ENCODE measurements around the gene CSNK2A1. TPM values are rescaled to one million over a fixed set of nuclear protein-coding genes. Genes with fewer than 3 reads are reported as not detected.

The CSNK2A1 gene
- total RNA-seq, 2 donors from 2014 or later, result 40.5 to 52.7 TPM

DNA sequence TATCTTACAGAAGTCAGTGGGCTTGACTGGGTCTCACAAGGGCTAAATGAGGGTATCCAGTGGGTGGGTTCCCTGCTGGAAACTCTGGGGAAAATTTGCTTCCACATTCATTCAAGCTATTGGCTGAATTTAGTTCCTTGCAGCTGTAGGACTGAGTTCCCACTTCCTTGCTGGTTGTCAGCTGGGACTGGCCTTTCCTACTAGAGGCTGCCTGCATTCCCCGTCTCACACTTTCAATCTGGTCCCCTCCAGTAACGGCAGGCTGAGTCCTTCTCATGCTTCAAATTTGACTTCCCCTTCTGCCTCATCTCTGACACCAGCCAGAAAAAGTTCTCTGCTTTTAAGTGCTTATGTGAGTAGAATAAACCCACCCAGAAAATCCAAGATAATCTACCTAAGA lies 4.4 kb downstream of the CSNK2A1 start:
- Histone ChIP-seq H3K36me3 (replicated peaks in 1 of 2; ENCODE audit: insufficient read depth in 1 of 2, low read depth in 2 of 2) (no peaks in the 10 kb centered on the region), H3K4me1 (peaks cover 72% of the 10 kb centered on the region), H3K27me3 (no peaks in the 10 kb centered on the region), H3K9me3 (no peaks in the 10 kb centered on the region), H3K4me3 (no peak overlapping the region), H3K27ac (no peak overlapping the region)
- DNase-seq (no peak), ATAC-seq (no peak)
- intact Hi-C loops (cut with DNase I), result no loop called here
- TF ChIP-seq POLR2A (IDR thresholded peaks at IDR 0.05), result no peak
- TF ChIP-seq, protein P1, sequence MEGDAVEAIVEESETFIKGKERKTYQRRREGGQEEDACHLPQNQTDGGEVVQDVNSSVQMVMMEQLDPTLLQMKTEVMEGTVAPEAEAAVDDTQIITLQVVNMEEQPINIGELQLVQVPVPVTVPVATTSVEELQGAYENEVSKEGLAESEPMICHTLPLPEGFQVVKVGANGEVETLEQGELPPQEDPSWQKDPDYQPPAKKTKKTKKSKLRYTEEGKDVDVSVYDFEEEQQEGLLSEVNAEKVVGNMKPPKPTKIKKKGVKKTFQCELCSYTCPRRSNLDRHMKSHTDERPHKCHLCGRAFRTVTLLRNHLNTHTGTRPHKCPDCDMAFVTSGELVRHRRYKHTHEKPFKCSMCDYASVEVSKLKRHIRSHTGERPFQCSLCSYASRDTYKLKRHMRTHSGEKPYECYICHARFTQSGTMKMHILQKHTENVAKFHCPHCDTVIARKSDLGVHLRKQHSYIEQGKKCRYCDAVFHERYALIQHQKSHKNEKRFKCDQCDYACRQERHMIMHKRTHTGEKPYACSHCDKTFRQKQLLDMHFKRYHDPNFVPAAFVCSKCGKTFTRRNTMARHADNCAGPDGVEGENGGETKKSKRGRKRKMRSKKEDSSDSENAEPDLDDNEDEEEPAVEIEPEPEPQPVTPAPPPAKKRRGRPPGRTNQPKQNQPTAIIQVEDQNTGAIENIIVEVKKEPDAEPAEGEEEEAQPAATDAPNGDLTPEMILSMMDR (IDR thresholded peaks at IDR 0.05), result no peak
- WGBS, 2 donors, result 85 to 86% methylated on average over 2 of the region's 2 CpGs

DNA sequence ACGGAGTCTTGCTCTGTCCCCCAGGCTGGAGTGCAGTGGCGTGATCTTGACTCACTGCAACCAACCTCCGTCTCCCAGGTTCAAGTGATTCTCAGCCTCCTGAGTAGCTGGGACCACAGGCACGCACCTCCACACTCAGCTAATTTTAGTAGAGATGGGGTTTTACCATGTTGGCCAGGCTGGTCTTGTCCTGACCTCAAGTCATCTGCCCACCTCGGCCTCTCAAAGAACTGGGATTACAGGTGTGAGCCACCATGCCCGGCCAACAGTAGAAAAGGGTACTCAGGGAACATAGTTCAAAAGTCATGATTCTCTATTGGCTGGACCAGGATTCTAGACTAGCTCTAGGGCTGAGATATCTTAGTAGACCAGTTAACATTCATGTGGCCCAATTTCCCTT lies 5.6 kb downstream of the CSNK2A1 start:
- H3K4me1 ChIP-seq, result peaks cover 80% of the 10 kb centered on the region
- H3K36me3 ChIP-seq (replicated peaks in 1 of 2; ENCODE audit: insufficient read depth in 1 of 2, low read depth in 2 of 2), result no peaks in the 10 kb centered on the region
- TF ChIP-seq, protein P1 (IDR thresholded peaks at IDR 0.05), result no peak
- no peak for TF ChIP-seq POLR2A (IDR thresholded peaks at IDR 0.05)
- intact Hi-C loops (cut with DNase I), result no loop called here
- ATAC-seq (no peak), DNase-seq (no peak)
- no peaks in the 10 kb centered on the region for H3K9me3 ChIP-seq
- no peaks in the 10 kb centered on the region for H3K27me3 ChIP-seq
- 94 to 95% methylated on average over 6 of the region's 6 CpGs for WGBS, 2 donors
- H3K27ac ChIP-seq, result no peak overlapping the region
- no peak overlapping the region for H3K4me3 ChIP-seq

DNA sequence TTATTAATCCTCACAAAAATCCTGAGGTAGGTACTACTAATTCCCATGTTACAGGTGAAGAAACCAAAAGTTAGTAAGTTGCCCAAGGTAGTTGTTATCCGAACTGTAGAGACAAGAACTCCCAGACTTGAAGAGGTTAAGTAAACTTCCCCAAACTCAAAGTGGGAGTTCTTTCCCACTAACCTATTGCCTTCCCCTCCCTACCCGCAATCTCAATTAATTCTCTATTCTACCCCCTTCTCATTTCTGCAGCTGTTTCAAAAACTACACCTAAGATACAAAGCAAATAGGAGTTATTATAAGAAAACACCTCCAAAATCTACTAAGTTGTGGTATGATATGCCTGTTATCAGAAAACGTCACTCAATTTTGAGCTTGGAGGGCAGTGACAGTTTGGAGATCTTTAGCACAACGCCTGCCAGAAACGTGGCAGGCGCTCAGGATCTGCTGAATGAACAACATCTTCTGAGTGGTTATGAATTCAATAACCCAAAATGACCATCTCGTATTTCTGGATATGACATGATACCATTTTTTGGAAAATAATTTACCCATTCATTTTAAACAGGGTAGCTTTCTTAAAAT lies 7.1 kb downstream of the CSNK2A1 start:
- Histone ChIP-seq H3K4me3 (no peak overlapping the region), H3K27ac (peak overlapping the region in 3 of 4 donors; percentile 1 to 63 (median 57)), H3K9me3 (no peaks in the 10 kb centered on the region), H3K4me1 (peaks cover 83% of the 10 kb centered on the region), H3K27me3 (no peaks in the 10 kb centered on the region), H3K36me3 (replicated peaks in 1 of 2; ENCODE audit: insufficient read depth in 1 of 2, low read depth in 2 of 2) (no peaks in the 10 kb centered on the region)
- intact Hi-C loops (cut with DNase I), result no loop called here
- WGBS, 2 donors, result 23% methylated on average over 7 of the region's 7 CpGs
- TF ChIP-seq POLR2A (IDR thresholded peaks at IDR 0.05), result no peak
- TF ChIP-seq, protein P1 (IDR thresholded peaks at IDR 0.05), result no peak
- DNase-seq (no peak), ATAC-seq (no peak)

DNA sequence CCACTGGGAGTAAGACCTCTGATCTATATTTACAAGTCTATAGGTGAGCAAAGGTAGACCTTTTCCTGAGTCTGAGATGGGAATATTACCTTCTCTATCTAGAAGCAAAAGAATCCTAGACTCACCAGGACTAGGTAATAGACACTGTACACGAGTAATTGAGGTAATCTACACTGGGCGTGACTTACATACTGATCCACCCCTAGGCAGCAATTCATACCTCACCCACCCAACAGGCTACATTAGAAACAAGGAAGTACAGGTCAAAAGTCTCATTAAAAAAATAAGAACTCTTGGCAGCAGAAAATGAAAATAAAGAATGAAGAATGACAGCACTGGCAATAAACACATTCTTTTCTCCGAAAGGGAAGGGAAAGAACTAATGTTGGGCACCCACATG lies 7.6 kb downstream of the CSNK2A1 start:
- Histone ChIP-seq H3K4me3 (no peak overlapping the region), H3K9me3 (no peaks in the 10 kb centered on the region), H3K36me3 (replicated peaks in 1 of 2; ENCODE audit: insufficient read depth in 1 of 2, low read depth in 2 of 2) (no peaks in the 10 kb centered on the region), H3K4me1 (peaks cover 81% of the 10 kb centered on the region), H3K27me3 (no peaks in the 10 kb centered on the region), H3K27ac (peak overlapping the region in 3 of 4 donors; percentile 1 to 63 (median 57))
- DNase-seq, result peak in 3 of 4 donors; percentile 19 to 52 (median 38)
- intact Hi-C loops (cut with DNase I), result no loop called here
- no peak for TF ChIP-seq POLR2A (IDR thresholded peaks at IDR 0.05)
- TF ChIP-seq, protein P1 (IDR thresholded peaks at IDR 0.05), result no peak
- WGBS, 2 donors, result 7 to 14% methylated on average over 3 of the region's 3 CpGs
- peak; percentile 80 for ATAC-seq

DNA sequence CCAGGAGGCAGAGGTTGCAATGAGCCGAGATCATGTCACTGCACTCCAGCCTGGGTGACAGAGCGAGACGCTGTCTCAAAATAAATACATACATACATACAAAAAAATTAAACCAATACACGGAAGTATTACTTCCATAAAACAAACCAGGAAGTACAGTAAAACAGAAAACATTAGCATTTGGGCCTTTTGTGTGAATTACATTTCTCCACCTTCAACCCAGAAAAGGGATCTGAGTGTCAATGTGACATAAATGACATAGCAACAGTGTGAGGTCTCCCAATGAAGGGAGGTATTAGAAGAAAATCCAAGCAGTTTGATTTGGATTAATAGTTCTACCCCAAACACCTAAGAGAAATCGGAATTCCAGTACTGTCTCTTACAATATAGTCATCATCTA lies 10.1 kb downstream of the CSNK2A1 start:
- WGBS, 2 donors, result 87 to 88% methylated on average over 5 of the region's 5 CpGs
- Histone ChIP-seq H3K4me3 (no peak overlapping the region), H3K9me3 (no peaks in the 10 kb centered on the region), H3K27ac (no peak overlapping the region), H3K27me3 (no peaks in the 10 kb centered on the region), H3K36me3 (replicated peaks in 1 of 2; ENCODE audit: insufficient read depth in 1 of 2, low read depth in 2 of 2) (no peaks in the 10 kb centered on the region), H3K4me1 (peaks cover 70% of the 10 kb centered on the region)
- TF ChIP-seq, protein P1 (IDR thresholded peaks at IDR 0.05), result no peak
- no peak for TF ChIP-seq POLR2A (IDR thresholded peaks at IDR 0.05)
- ATAC-seq (no peak), DNase-seq (no peak)
- intact Hi-C loops (cut with DNase I), result no loop called here

Measured in body of pancreas (tissue), 4 donors.